ENCODE results near the gene PI4KB.
"Not testable (repeated sequence)": the region's sequence is repeated elsewhere in the genome, so short reads cannot be mapped to it uniquely, and the experiment has no call there.

Gene PI4KB

DNA sequence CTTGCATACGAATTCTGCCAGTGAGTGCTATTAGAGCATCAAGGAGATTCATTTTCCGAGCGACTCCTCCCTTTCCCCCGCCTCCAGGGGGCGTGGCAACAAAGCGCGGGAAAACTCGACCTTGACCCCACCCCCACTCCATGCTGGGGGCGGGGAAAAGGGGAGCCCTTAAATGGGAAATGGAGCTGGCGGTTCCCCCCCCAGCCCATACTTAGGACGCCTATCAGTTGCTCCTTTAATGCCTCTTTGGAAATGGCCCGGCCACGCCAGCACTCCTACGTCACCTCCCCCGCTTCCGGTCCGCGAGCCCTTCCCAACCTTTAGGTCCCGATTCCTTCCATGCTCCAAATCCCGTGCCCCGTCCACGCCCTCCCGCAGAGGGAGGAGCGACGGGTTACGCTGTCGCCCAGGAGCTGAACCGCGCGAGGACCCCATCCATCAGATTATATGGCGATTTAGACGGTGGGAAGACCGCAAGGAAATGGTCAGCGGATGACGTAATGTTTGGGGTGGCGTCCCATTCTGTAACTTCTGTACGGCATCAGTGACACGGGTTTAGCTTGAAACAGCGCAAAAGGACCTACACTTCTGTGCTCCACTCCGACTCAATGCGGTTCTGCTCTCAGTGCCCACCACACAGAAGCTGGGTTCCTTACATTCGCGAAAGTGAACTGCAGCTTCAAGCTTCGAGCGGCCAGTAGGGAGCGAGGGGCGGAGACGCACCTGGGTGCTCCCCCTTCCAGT, 45.8 kb downstream of the PI4KB start:
- DNase-seq (ENCODE audit: low spot score), result peak; percentile 95

- no peak for DNase-seq (ENCODE audit: low spot score)
Observed at GRCh38 chr1:151277249-151277648, 50.0 kb downstream of the PI4KB start.

GRCh38 chr1:151275341-151275740, 51.9 kb downstream of the PI4KB start:
- DNase-seq (ENCODE audit: low spot score), result not testable (repeated sequence)

GRCh38 chr1:151273924-151274466, 53.2 kb downstream of the PI4KB start:
- DNase-seq (ENCODE audit: low spot score), result no peak

- DNase-seq (ENCODE audit: low spot score), result no peak
Observed at GRCh38 chr1:151267760-151268159, 59.5 kb downstream of the PI4KB start.

DNA sequence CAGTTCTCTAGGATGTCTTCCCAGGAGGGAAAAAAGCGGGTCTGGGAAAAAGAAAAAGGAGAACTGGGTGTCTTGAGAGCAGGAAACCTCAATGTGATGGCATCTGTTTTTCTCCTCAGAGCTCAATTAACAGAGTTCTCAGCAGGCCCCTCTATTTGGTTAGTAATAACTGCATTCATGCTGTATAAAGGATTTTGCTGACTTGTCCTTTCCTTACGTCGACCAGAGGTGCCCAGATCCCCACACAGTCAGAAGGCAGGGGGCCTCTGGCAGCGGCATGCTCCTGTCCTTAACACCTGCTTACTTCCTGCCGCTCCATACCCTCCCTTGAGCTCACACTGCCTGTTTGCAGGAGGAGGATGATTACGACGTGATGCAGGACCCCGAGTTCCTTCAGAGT, 60.4 kb downstream of the PI4KB start:
- no peak for DNase-seq (ENCODE audit: low spot score)

DNA sequence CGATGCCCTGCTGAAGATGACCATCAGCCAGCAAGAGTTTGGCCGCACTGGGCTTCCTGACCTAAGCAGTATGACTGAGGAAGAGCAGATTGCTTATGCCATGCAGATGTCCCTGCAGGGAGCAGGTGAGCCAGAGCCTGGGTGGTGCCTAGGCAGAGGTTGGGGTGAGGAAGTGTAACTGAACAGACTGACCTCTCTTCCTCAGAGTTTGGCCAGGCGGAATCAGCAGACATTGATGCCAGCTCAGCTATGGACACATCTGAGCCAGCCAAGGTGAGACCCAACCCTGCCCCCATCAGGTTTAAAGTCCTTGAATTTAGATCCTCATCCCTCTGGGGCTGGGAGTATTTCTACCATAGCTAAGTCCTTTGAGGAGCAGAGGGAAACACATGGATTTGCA, 60.9 kb downstream of the PI4KB start:
- DNase-seq (ENCODE audit: low spot score), result no peak

DNA sequence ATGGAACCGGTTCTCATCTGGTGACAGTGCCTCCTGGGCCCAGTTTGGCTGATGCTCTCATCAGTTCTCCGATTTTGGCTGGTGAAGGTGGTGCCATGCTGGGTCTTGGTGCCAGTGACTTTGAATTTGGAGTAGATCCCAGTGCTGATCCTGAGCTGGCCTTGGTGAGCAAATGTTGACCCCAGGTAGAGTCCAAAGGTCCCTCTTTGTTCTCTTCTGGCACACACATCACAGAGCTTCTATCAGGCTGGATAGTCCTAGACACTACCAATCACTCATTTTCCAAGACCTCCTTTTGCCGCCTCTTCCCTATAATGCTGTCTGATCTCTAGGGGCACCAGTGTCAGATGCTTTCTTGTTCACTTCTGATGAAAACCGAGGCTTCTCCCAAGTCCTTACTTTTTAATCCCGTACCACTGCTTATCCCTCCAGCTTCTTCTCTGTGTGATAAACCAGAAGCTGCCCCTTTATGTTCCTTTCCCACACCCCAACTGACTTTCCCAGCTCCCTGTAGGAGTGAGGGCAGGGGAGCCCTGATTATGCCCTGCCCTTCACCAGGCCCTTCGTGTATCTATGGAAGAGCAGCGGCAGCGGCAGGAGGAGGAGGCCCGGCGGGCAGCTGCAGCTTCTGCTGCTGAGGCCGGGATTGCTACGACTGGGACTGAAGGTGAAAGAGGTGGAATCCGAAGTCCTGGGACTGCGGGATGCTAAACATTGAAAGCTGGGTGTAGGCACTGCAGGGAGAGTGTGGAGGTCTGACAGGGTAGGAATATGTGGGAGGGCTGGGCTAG, 61.6 kb downstream of the PI4KB start:
- no peak for DNase-seq (ENCODE audit: low spot score)

DNA sequence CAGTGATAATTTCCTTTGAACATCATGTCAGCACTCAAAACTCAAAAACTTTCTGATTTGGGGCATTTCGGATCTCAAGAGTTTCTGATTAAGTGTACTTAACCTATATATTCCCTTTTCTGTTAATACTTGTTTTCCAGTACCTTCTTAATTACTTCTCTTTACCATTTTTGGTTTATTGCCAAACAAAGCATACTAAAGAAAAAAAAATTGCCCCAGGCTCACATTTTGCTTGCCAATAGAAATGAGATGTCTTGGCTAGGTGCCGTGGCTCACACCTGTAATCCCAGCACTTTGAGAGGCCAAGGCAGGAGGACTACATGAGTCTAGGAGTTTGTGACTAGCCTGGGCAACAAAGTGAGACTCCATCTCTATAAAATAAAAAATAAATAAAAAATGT, 67.9 kb downstream of the PI4KB start:
- no peak for DNase-seq (ENCODE audit: low spot score)

DNA sequence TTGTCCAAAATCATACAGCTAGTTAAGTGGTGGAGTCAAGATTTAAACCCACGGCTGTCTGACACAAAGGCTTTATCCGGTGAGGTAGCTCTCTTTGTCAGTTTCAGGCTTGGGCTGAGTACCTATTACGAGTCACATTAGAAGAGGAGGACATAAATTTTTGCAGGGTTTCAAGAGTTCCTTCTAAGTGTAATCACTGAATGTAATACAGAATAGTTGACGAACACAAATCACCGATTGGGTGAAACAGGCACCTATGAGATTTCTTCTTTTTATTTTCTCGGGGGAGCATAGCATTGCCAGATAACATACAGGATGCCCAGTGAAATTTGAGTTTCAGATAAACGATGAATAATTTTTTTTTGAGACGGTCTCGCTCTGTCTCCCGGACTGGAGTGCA, 71.8 kb downstream of the PI4KB start:
- DNase-seq (ENCODE audit: low spot score), result peak; percentile 29

DNA sequence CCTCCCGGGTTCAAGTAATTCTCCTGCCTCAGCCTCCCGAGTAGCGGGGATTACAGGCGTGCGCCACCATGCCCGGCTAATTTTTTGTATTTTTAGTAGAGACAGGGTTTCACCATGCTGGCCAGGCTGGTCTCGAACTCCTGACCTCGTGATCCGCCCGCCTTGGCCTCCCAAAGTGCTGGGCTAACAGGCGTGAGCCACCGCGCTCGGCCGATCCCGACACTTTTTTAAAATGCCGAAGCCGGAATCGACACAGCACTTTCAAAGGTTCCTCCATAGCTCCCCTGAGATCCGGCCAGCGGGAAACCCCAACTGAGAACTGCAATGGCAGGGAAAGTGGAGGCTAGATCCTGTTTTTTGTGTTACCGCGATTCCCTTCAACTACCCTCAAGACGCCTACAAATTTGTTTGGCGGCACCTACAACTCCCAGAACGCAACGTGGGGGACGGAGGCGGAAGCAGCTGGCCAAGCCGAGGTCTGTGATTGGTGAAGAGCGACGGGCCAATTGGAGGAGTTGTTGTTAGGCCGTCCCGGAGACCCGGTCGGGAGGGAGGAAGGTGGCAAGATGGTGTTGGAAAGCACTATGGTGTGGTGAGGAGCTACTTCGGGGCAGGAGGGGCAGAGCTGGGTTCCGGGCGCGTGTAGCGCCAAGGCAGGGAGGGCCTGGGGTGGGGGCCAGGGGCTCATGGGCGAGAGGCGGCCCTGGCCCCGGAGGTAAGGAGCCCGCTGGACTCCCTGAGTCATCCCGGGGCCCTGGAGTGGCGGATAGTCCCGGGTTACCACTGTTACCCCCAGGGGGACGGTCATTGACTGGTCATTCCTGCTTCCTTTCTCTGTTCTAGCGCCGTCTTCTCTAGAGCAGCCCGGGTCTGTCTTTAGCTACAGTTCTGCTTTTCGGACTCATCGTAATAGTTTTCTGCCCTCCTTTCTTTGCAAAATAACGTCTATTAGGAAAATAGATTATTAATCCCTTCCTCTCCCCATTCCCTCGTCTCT, 72.7 kb downstream of the PI4KB start, which contains the start of gene PSMD4:
Gene PSMD4 (plus strand): TSS at position 518 of the 997 bp plus-strand sequence. CDS start 49 bp downstream, at position 567.
- peak; percentile 95 for DNase-seq (ENCODE audit: low spot score)

DNA sequence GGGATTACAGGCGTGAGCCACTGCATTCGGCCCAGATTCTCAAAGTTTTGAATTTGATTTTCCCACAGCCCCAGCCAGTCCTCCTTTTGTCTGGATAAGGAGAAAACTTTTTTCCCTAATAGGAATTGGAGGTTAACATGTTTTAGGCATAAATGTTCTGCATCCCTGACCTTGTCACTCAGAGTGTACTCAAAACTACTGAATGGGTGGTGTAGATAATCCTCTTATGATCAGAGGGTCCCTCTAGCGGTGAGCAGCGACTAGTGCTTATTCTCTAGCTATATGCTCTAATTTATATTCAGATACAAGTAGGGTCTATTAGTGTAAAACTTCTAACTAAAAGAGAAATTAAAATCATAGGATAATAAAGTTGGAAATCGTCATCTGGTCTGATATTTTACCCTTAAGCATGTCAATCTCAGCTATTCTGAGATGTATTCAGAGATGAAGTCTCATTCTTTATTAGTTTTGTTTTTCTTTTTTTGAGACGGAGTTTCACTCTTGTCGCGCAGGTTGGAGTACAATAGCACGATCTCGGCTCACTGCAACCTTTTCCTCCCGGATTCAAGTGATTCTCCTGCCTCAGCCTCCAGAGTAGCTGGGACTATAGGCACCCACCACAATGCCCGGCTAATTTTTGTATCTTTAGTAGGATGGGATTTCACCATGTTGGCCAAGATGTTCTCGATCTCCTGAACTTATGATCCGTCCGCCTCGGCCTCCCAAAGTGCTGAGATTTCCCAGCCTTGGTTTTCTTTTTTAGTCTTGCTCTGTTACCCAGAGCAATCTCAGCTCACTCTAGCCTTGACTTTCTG, 75.4 kb downstream of the PI4KB start:
- peak; percentile 83 for DNase-seq (ENCODE audit: low spot score)

DNA sequence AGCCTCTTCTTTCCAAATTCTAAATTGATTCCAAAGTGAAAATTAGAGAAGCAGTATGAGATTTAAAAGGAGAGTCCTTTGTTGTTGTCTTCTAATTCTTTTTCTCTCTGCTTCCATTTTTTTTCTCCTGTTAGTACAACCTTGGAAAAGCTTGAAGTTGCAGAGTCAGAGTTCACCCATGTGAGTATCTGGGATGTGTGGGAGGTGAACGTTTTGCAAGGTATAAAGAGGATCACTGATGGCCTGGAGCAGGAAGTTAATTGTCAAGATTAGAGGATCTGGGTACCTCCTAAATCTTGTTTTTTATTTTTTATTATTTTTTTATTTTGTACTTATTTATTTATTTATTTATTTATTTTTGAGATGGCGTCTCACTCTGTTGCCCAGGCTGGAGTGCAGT, 80.4 kb downstream of the PI4KB start:
- no peak for DNase-seq (ENCODE audit: low spot score)

DNA sequence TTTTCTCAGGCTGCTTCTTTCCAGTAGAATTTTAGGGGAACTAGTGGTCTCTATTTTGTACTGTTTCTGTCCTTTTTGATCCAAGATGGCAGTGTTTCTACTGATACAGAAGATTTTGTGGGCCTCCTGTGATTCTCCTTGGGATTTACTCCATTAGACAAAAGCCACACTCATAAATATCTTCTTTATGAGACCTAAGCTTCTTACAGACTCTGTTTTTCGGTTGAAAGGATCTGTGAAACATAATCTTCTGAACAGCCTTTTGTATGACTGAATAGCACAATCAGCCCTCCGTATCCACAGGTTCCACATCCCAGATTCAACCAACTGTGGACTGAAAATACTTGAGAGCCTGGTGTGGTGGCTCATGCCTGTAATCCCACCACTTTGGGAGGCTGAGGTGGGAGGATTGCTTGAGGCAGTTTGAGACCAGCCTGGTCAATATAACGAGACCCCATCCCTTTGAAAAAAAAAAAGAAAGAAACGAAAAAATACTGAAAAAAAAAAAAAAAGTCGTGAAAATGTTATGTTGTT, 83.5 kb downstream of the PI4KB start:
- no peak for DNase-seq (ENCODE audit: low spot score)

GRCh38 chr1:151242442-151242841, 84.8 kb downstream of the PI4KB start:
- no peak for DNase-seq (ENCODE audit: low spot score)
